Thoracic aorta (tissue), 2 donors: ENCODE results near the gene DCC. TPM values are rescaled to one million over a fixed set of nuclear protein-coding genes. Genes with fewer than 3 reads are reported as not detected.

Experiments used
- ATAC-seq: fragments of 150-250 bp; one replicate; pipeline ENCODE4 v1.8.0; 2017; ENCODE audit warnings: low read depth; ENCODE audit not compliant: insufficient number of reproducible peaks, low FRiP score
- DNase-seq: peaks from one replicate; pipeline ENCODE4 v3.0.0-alpha.2; 2020; ENCODE audit warnings: low spot score
- H3K27ac ChIP-seq, 2 donors: fragments of 200-600 bp; sonication (generic); 1 replicate in 1 of 2; 2 replicates in 1 of 2; pipeline ENCODE4 v1.5.1; 2016; ENCODE audit warnings: mild to moderate bottlenecking in 2 of 2, moderate library complexity in 2 of 2
- H3K27me3 ChIP-seq: fragments of 200-600 bp; sonication (generic); replicated peaks from 2 replicates; pipeline ENCODE4 v1.6.0; 2016; ENCODE audit warnings: mild to moderate bottlenecking; ENCODE audit not compliant: insufficient read depth
- H3K36me3 ChIP-seq: fragments of 200-600 bp; sonication (generic); one replicate; pipeline ENCODE4 v1.5.1; 2016
- H3K4me1 ChIP-seq, 2 donors: fragments of 200-600 bp; sonication (generic); 1 replicate in 1 of 2; 2 replicates in 1 of 2; pipeline versions ENCODE4 v1.5.1 to v1.6.0; 2016; ENCODE audit warnings: low read depth in 2 of 2, mild to moderate bottlenecking in 1 of 2; ENCODE audit not compliant: control insufficient read depth in 1 of 2
- H3K4me3 ChIP-seq: fragments of 200-600 bp; sonication (generic); 2 replicates; pipeline ENCODE4 v1.5.1; 2016; ENCODE audit warnings: mild to moderate bottlenecking
- H3K9me3 ChIP-seq: fragments of 200-600 bp; sonication (generic); 2 replicates; pipeline ENCODE4 v1.5.1; 2016
- CTCF ChIP-seq: fragments of 200-600 bp; sonication (generic); IDR thresholded peaks from one replicate; pipeline ENCODE4 v1.5.1; 2019; ENCODE audit warnings: antibody characterized with exemption
- total RNA-seq, 2 donors: library from RNA; depleted of rRNA; stranded (reverse); fragments of >200 nt; gene quantifications; one replicate each; pipeline versions ENCODE4 v1.1.0 to v1.2.3, GENCODE V29; 2016

Gene DCC
- total RNA-seq, 2 donors from 2014 or later: not detected

- TF ChIP-seq CTCF: no peak
These were observed 829.3 kb downstream of the DCC start for GRCh38 chr18:53169346-53169745.

GRCh38 chr18:53191634-53192033, 851.6 kb downstream of the DCC start:
- no peak for ATAC-seq
- Histone ChIP-seq H3K36me3 (no peaks in the 10 kb centered on the region), H3K4me1 (no peaks in the 10 kb centered on the region), H3K4me3 (no peak overlapping the region), H3K9me3 (no peaks in the 10 kb centered on the region), H3K27me3 (no peaks in the 10 kb centered on the region), H3K27ac (no peak overlapping the region)
- no peak for DNase-seq
- no peak for TF ChIP-seq CTCF

More at GRCh38 chr18:53169346-53169745, 829.3 kb downstream of the DCC start:
- no peak overlapping the region for H3K27ac ChIP-seq
- no peaks in the 10 kb centered on the region for H3K27me3 ChIP-seq
- H3K4me1 ChIP-seq: no peaks in the 10 kb centered on the region
- H3K9me3 ChIP-seq: no peaks in the 10 kb centered on the region
- no peak overlapping the region for H3K4me3 ChIP-seq
- DNase-seq (no peak), ATAC-seq (no peak)
- H3K36me3 ChIP-seq: no peaks in the 10 kb centered on the region

- no peaks in the 10 kb centered on the region for H3K36me3 ChIP-seq
- no peak for TF ChIP-seq CTCF
- no peaks in the 10 kb centered on the region for H3K27me3 ChIP-seq
- no peak overlapping the region for H3K27ac ChIP-seq
- ATAC-seq (no peak), DNase-seq (no peak)
- no peak overlapping the region for H3K4me3 ChIP-seq
- H3K4me1 ChIP-seq: no peaks in the 10 kb centered on the region
- H3K9me3 ChIP-seq: no peaks in the 10 kb centered on the region
These were observed 853.9 kb downstream of the DCC start for GRCh38 chr18:53193870-53194269.

- TF ChIP-seq CTCF: no peak
- Histone ChIP-seq H3K36me3 (no peaks in the 10 kb centered on the region), H3K27ac (no peak overlapping the region), H3K27me3 (no peaks in the 10 kb centered on the region), H3K4me3 (no peak overlapping the region), H3K4me1 (no peaks in the 10 kb centered on the region), H3K9me3 (no peaks in the 10 kb centered on the region)
- DNase-seq (no peak), ATAC-seq (no peak)
These were observed 879.9 kb downstream of the DCC start for GRCh38 chr18:53219853-53220252.

- DNase-seq (no peak), ATAC-seq (no peak)
- Histone ChIP-seq H3K36me3 (no peaks in the 10 kb centered on the region), H3K4me1 (no peaks in the 10 kb centered on the region), H3K4me3 (no peak overlapping the region), H3K27ac (no peak overlapping the region), H3K27me3 (no peaks in the 10 kb centered on the region), H3K9me3 (no peaks in the 10 kb centered on the region)
- TF ChIP-seq CTCF: no peak
These were observed 884.3 kb downstream of the DCC start for GRCh38 chr18:53224128-53224778.
